Mesothelial cell of epicardium (in vitro differentiated cells): ENCODE results near the gene SLC4A2. TPM values are rescaled to one million over a fixed set of nuclear protein-coding genes. Genes with fewer than 3 reads are reported as not detected.
A peak's percentile ranks its signal among the peaks of the same experiment; 100 is the strongest.

ENCODE experiments used
- DNase-seq, 2 experiments: peaks; one replicate each; pipeline ENCODE4 v3.0.0; 2021; ENCODE audit warnings: low spot score in 2 of 2; ENCODE audit not compliant: unreplicated experiment in 2 of 2
- H3K27ac Mint-ChIP-seq: 2 replicates; pipeline ENCODE4 v1.8.0; 2021; ENCODE audit warnings: mixed read lengths
- H3K27me3 Mint-ChIP-seq: 2 replicates; pipeline ENCODE4 v1.8.0; 2021; ENCODE audit warnings: low read depth, mixed read lengths
- H3K36me3 Mint-ChIP-seq: 2 replicates; pipeline ENCODE4 v1.8.0; 2021; ENCODE audit warnings: mixed read lengths
- H3K4me1 Mint-ChIP-seq: 2 replicates; pipeline ENCODE4 v1.8.0; 2021; ENCODE audit warnings: mixed read lengths
- H3K4me3 Mint-ChIP-seq: 2 replicates; pipeline ENCODE4 v1.8.0; 2021; ENCODE audit warnings: mild to moderate bottlenecking, moderate library complexity, mixed read lengths
- H3K9me3 Mint-ChIP-seq: 2 replicates; pipeline ENCODE4 v1.8.0; 2021; ENCODE audit warnings: mixed read lengths
- CTCF ChIP-seq: fragments of 200-600 bp; sonication (generic); IDR thresholded peaks from one replicate; pipeline ENCODE4 v1.5.0; 2021; ENCODE audit warnings: antibody characterized with exemption; ENCODE audit not compliant: unreplicated experiment
- total RNA-seq: library from RNA; stranded (reverse); gene quantifications from 3 replicates; pipeline ENCODE4 v1.2.1, GENCODE V29; 2021

SLC4A2 gene
- total RNA-seq, 1 donor from 2014 or later = 243 TPM

GRCh38 chr7:151114151-151115090, 55.0 kb downstream of the SLC4A2 start:
- H3K4me1 Mint-ChIP-seq = peaks cover 28% of the 10 kb centered on the region
- no peaks in the 10 kb centered on the region for H3K27me3 Mint-ChIP-seq
- H3K4me3 Mint-ChIP-seq = peak overlapping the region; percentile 63
- peaks cover 7% of the 10 kb centered on the region for H3K36me3 Mint-ChIP-seq
- peak overlapping the region; percentile 95 for H3K27ac Mint-ChIP-seq
- DNase-seq = peak in 1 of 2 experiments; percentile 76
- no peak for TF ChIP-seq CTCF
- H3K9me3 Mint-ChIP-seq = no peaks in the 10 kb centered on the region

- H3K4me3 Mint-ChIP-seq = peak overlapping the region; percentile 78
- no peak for TF ChIP-seq CTCF
- no peaks in the 10 kb centered on the region for H3K27me3 Mint-ChIP-seq
- peaks cover 8% of the 10 kb centered on the region for H3K36me3 Mint-ChIP-seq
- DNase-seq = peak in 1 of 2 experiments; percentile 59
- H3K4me1 Mint-ChIP-seq = peaks cover 28% of the 10 kb centered on the region
- H3K9me3 Mint-ChIP-seq = no peaks in the 10 kb centered on the region
- peak overlapping the region; percentile 83 for H3K27ac Mint-ChIP-seq
Observed at GRCh38 chr7:151115121-151115835, 55.9 kb downstream of the SLC4A2 start.

GRCh38 chr7:151115836-151116418, 56.5 kb downstream of the SLC4A2 start:
- peak in 1 of 2 experiments; percentile 59 for DNase-seq
- no peaks in the 10 kb centered on the region for H3K9me3 Mint-ChIP-seq
- H3K4me1 Mint-ChIP-seq = peaks cover 26% of the 10 kb centered on the region
- peaks cover 14% of the 10 kb centered on the region for H3K36me3 Mint-ChIP-seq
- TF ChIP-seq CTCF = no peak
- peak overlapping the region; percentile 78 for H3K4me3 Mint-ChIP-seq
- H3K27me3 Mint-ChIP-seq = no peaks in the 10 kb centered on the region
- H3K27ac Mint-ChIP-seq = peak overlapping the region; percentile 83

- Mint-ChIP-seq H3K27ac (no peak overlapping the region), H3K27me3 (no peaks in the 10 kb centered on the region)
Observed at GRCh38 chr7:151116603-151117440, 57.4 kb downstream of the SLC4A2 start.

More at GRCh38 chr7:151116603-151117440, 57.4 kb downstream of the SLC4A2 start:
- H3K36me3 Mint-ChIP-seq = peaks cover 22% of the 10 kb centered on the region
- peaks cover 26% of the 10 kb centered on the region for H3K4me1 Mint-ChIP-seq
- H3K9me3 Mint-ChIP-seq = no peaks in the 10 kb centered on the region
- no peak for TF ChIP-seq CTCF
- DNase-seq = no peak
- peak overlapping the region; percentile 78 for H3K4me3 Mint-ChIP-seq
